GM19193 (cell line): ENCODE results near the gene CYP19A1.

Experiments used
- POLR2A ChIP-seq: IDR thresholded peaks from 4 replicates; pipeline ENCODE4 v1.6.1; 2011; ENCODE audit not compliant: insufficient read depth, insufficient read length; ENCODE audit errors: extremely low read depth

The CYP19A1 gene

DNA sequence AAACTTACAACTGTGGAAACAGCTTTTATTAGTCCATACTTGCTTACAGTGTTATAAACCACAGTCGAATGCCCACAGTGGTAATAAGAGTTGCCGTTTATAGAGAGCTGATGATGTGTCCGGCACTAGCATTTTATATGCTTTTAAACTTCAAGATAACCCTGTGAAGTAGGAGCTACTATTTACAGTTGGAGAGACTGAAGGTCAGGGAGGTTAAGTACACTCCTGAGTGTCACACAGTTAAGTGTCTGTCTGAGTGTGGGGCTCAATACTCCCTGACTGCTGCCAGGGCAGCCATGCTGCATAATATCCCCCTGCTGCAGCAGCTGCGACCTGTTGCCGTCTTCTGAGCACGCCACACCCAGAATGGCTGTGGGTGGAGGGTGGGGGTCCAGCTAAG is 153.8 kb downstream of the CYP19A1 start:
- no peak for TF ChIP-seq POLR2A

DNA sequence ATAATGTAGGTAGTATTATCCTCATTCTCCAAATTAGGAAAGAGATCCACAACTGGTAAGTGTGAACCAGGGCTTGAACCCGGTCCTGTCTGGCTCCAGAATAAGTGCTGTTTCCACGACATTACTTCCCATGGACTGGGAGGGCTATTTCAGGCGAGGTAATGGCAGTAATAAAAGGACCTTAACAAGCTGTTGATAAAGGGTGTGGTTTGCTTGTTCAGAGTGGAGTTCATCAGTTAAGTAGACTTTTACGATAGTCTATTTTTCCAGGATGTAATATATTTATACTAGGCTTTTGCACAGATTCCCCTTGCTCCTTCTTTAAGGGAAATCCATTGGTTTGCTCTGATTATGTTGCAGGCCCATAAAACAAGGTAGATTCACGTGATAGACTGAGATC is 155.3 kb downstream of the CYP19A1 start:
- no peak for TF ChIP-seq POLR2A

DNA sequence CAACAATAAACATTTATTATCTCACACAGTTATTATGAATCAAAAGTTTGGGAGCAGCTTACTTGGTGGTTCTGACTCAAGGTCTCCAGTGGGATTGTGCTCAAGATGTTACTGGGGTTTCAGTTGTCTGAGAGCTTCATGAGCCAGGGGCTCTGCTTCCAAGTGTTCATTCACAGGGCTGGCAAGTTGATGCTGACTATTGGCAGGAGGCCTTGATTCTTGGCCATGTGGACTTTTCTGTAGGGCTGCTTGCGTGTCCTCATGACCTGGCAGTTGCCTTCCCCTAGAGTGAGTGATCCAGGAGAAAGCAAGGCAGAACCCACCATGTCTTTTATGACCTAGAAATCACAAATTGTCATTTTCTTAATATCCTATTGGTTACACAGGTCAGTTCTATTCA is 156.5 kb downstream of the CYP19A1 start:
- no peak for TF ChIP-seq POLR2A

DNA sequence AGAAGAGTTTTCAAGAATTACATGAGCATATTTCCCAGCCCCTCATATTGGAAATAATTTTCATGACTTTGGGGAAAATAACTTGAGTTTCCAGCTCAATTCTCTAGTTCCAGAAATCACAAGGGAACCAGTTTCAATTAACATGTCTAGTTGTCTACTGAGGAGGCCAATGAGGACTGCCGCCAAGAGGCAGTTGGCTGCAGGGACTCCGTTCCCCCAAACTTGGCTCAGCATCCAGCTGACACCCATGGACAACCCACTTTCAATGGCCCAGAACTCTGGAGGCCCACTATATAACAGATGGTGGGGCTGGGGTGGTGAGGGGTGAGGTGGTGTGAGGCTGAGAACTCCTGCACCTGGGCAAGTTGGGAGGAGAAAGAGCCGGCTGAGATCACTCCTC is 157.2 kb downstream of the CYP19A1 start:
- no peak for TF ChIP-seq POLR2A

DNA sequence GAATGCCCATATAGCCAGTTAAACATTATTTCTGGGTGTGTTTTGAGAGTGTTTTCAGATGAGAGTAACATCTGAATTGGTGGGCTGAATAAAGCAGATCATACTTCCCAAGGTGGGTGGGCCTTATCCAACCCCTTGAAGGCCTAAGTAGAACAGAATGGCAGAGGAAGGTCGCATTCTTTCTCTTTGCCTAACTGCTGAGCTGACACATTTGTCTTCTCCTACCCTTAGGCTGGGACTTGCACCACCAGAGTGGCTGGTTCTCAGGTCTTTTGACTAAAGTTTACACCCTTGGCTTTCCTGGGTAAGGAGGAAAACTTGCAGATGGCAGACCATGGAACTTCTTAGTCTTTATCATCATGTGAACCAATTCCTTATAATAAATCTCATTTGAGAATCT is 157.9 kb downstream of the CYP19A1 start:
- no peak for TF ChIP-seq POLR2A

DNA sequence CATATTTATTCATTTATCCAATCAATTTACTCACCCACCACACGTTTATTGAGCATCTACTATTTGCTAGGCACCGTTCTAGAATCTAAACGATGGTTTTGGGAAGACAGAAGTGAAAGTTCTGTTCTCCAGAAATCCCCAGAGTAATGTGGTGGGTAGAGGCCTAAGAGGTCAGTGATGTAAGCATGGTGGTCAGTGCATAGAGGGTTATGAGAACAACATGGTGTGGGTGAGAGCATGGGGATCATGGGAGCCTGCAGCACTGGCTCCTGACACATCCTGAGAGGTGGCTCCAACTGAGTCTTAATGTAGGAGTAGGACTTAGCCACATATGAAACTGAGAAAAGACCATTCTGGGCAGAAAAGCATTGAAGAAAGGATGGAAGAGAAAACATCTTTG is 158.4 kb downstream of the CYP19A1 start:
- no peak for TF ChIP-seq POLR2A

DNA sequence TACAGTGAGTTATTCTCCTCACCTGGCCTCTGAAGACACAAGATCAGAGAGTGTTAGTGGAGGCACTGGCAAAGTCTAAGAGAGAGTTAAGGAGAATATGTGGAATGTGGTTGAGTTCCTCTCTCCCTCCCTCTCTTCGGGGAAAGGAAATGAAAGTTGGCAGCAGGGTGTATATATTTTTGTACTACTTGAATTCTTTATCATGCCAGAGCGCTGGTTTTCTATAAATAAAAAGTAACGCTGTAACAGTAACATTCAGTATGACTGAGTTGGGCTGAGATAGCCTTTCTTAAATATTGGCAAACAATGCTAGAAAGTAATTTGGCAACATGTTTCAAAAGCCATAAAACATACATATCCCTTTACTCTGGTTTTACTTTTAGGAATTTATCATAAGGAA is 166.2 kb downstream of the CYP19A1 start:
- no peak for TF ChIP-seq POLR2A

DNA sequence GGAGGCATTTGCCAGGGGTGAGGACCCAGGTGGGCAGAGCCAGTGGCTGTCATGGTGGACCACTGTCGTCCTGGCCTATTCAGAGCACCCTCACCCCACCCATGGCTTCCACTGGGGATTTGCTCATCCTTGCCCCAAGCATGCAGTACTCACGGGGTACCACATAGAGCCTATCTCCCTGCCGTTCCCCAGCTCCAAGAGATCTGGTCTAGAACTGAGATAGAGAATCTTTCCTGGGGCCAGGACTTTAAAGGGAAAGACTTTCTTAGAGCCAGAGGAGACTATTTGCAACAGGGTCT is 166.8 kb downstream of the CYP19A1 start:
- no peak for TF ChIP-seq POLR2A

DNA sequence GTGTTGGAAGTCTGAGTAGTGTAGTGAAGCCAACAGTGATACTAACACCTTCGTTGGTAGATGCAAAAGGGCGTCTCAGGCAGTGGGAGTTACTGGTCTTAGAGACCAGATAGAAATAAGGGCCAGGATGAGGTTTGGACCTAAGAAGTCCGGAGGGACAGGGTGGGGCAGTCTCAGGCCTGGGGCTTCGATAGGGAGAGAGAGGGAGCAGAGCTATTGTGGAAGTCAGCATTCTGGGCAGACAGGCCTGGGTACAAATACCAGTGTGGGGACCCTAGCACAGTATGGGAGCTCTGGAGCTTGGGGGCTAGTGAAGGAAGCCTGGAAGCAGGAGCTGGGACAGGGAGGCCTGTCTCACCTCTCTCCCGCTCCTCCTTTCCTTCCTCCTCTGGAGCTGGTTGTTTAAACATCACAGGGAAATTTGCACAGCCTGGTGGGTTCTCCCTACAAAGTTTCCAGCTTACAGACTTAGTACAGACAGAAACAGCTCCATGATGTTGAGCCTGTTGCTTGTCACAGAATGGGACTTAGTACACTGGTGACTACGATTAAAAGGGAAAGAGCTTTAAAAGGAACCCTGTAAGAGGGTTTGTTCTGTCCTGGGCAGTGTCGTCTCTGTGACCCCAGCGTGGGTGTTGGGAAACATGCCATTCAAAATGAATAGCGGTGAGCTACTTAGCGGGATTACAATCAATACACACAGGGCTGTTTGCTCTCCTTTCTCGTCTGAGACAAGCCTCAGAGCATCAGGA is 167.3 kb downstream of the CYP19A1 start:
- TF ChIP-seq POLR2A = no peak

DNA sequence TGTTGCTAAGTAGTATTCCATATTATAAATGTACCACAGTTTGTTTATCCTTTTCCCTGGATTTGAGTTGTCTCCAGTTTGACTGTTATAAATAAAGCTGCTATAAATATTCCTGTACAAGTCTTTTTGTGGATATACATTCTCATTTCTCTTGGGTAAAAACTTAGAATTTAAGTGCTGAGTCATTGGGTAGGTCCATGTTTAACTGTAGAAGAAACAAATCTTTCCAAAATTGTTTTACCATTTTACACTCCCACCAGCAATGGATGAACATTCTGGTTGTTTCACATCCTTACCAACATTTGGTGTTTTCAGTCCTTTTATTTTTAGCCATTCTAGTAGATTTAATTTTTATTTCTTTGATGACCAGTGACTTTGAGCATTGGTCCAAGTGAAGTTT is 169.7 kb downstream of the CYP19A1 start:
- TF ChIP-seq POLR2A = no peak

DNA sequence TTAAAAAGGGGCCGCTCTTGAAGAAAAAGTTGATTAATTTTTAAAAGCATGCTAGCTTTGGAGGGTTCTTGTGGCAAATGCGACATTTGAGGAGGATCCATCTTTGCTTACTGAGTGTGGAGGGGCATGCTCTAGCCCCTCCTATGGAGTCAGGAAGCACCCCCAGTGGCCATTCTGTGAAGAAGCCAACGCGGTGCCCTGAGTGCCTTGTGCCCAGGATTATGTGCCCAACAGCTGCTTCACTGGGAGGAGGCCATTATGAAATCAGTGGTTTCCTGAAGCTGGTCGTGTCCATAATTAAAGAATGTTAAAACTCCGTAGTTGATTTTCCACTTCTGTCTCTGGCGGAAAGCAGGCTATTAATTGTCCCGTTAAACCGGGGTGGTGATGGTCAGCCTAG is 174.6 kb downstream of the CYP19A1 start:
- TF ChIP-seq POLR2A = no peak

DNA sequence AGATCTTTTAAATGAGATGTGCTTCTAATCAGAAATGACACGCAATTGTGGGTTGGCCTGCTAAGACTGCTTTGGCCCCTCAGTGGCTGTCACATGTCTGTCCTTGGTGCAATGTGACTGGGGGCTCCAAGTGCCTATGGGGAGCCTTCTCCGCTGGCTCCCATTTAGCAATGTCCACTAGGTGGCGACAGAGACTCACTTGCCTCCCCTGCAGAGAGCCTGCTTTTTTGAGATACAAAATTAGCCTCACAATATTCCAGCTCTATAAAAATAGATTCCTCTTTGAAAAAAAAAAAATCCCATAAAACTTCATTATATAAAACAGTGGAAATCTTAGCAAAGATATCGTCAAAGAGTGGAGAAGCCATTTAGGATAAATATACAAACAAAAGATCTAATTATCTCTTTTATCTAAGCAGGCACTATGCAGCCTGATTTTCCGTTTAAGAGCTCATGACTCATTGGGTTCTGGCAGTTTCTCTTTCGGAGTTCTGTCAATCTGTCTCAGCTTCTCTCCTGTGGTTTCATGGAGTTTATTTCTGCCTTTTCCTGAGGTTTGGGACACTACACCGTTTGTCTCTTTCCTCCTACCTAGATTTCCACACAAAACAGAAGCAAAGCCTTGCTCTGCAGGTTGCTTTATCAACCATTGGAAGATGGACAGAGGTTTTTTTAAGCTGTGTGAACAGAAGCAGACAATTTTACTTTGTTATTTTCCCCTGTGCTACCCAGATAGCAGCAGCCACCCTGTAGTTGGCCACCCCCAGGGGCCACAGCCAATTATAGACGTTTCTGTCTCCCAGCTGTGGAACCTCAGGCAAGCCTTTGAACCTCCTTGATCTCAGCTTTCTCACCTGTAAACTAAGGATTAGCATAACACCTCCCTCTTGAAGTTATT is 175.3 kb downstream of the CYP19A1 start:
- TF ChIP-seq POLR2A = no peak

DNA sequence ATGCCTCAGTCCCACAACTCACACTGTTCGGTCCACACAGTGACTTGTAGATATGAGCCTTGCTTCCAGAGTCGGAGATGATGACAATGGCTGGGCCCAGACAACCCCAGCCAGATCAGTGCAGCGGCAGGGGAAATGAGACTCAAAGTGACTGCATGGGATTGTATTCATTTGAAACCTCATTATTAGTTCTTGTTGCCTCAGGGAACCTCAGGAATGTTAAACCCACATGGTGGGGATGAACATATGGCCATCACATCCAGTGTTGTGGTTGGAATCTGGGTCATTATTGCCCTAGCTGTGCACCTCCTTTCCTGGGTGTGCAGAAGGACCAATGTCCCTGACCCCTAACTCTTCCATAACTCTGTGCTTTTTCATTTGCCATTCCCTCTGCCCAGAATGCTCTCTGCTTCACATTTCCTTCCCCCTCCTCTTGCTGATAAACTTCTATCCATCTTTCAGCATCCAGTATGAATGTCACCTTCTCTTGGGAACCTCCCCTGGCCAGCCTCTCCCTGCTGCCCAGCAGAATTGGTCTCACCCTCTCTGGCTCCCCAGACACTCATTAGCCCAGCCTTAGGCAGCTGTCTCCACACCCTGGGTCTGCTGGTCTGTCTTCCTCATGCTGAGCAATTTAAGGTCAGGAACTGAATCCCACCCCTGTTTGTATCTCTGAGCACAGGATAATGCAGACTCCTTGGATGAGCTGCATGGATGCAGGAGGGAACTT is 176.7 kb downstream of the CYP19A1 start:
- no peak for TF ChIP-seq POLR2A

DNA sequence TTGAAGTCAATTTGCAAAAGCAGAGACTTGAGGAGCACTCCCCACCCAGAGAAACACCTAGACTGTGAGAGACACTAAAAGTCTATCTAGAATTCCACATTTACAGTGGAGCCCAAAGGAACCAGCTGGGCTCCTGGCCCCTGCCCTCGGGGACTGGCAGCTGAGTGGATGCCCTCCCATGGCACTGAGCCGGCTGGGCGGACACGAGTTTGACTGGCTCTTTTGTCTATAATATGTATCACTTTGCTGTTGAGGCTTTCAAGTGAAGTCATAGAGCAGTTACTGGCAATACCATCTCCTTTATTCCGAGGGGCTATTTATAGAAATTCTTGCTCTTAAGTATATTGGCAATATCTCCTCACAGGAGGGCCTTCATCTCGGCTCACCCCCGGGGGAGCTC is 177.9 kb downstream of the CYP19A1 start:
- TF ChIP-seq POLR2A = no peak
